Stomach (tissue), 9 donors: Measurements from ENCODE around the gene PRR15L. TPM values are rescaled to one million over a fixed set of nuclear protein-coding genes. Genes with fewer than 3 reads are reported as not detected.

Experiments used
- DNase-seq, 2 donors: peaks; one replicate each; pipeline versions ENCODE4 v3.0.0 to v3.0.0-alpha.2; 2013 to 2019
- H3K27ac ChIP-seq, 5 donors: fragments of 200-600 bp in 4 of 5; sonication (generic) in 4 of 5; one replicate each; pipeline ENCODE4 v1.5.1; 2013 to 2019; ENCODE audit warnings: mild to moderate bottlenecking in 1 of 5, moderate library complexity in 1 of 5
- H3K27me3 ChIP-seq, 3 donors: fragments of 200-600 bp; sonication (generic); one replicate each; pipeline ENCODE4 v1.5.1; 2017 to 2019; ENCODE audit warnings: mixed run types in 1 of 3
- H3K36me3 ChIP-seq, 4 donors: fragments of 200-600 bp; sonication (generic); 1 replicate in 3 of 4; 2 replicates in 1 of 4; pipeline ENCODE4 v1.5.1; 2016 to 2019
- H3K4me1 ChIP-seq, 4 donors: fragments of 200-600 bp; sonication (generic); one replicate each; pipeline ENCODE4 v1.5.1; 2016 to 2019
- H3K4me3 ChIP-seq, 4 donors: fragments of 200-600 bp; sonication (generic) in 3 of 4; one replicate each; pipeline ENCODE4 v1.5.1; 2016 to 2019; ENCODE audit warnings: mild to moderate bottlenecking in 1 of 4
- H3K9me3 ChIP-seq, 4 donors: fragments of 200-600 bp; sonication (generic); one replicate each; pipeline ENCODE4 v1.5.1; 2016 to 2019
- EP300 ChIP-seq: sonication (generic); formaldehyde crosslinking; IDR thresholded peaks from one replicate; pipeline ENCODE4 v1.6.1; 2017; ENCODE audit warnings: antibody characterized with exemption
- POLR2A ChIP-seq, 4 donors: fragments of 450-650 bp; IDR thresholded peaks; one replicate each; pipeline ENCODE4 v1.6.1; 2016; ENCODE audit warnings: antibody characterized with exemption in 4 of 4, control low read depth in 2 of 4, mild to moderate bottlenecking in 1 of 4, moderate library complexity in 1 of 4
- POLR2AphosphoS5 ChIP-seq, 3 donors: sonication (generic); formaldehyde crosslinking; IDR thresholded peaks; one replicate each; pipeline ENCODE4 v1.6.1; 2016; ENCODE audit warnings: antibody characterized with exemption in 3 of 3
- WGBS, 5 donors: extraction: QIAGEN DNeasy Blood & Tissue Kit in 3 of 5; methylation state at CpG; one replicate each; pipeline versions ENCODE4 v1.1.5 to v1.1.7; 2013 to 2018; 5-methylcytosine and 5-hydroxymethylcytosine counted together
- intact Hi-C: fragments of 100-400 bp; cut with DNase I; formaldehyde crosslinking; loops from one replicate; pipeline ENCODE4 v1.15.1; 2023; ENCODE audit warnings: low total_unique reads
- polyA plus RNA-seq, 3 donors: library from polyadenylated mRNA; stranded (reverse); fragments of 200-250 nt; gene quantifications; one replicate each; pipeline ENCODE4 v1.2.3, GENCODE V29; 2013
- total RNA-seq, 5 donors: library from RNA; depleted of rRNA; stranded (reverse); fragments of >200 nt; gene quantifications; one replicate each; pipeline versions ENCODE4 v1.1.0 to v1.2.3, GENCODE V29; 2014 to 2016
- TF ChIP-seq, protein P1 (sequence below), 7 experiments: fragments of 450-650 bp in 4 of 7; fragments of 200-600 bp in 3 of 7; sonication (generic) in 3 of 7; IDR thresholded peaks; one replicate each; pipeline ENCODE4 v1.5.1; 2016 to 2019; ENCODE audit warnings: antibody characterized with exemption in 7 of 7, control low read depth in 2 of 7, mild to moderate bottlenecking in 1 of 7
- donor health status: healthy with polysubstance abuse.
- donor health status: Bipolar disorder and iron deficiency.
- donor health status: healthy.

The PRR15L gene
- total and polyA plus RNA-seq, 8 donors = 23.9 to 102 (median 74.7) TPM

DNA sequence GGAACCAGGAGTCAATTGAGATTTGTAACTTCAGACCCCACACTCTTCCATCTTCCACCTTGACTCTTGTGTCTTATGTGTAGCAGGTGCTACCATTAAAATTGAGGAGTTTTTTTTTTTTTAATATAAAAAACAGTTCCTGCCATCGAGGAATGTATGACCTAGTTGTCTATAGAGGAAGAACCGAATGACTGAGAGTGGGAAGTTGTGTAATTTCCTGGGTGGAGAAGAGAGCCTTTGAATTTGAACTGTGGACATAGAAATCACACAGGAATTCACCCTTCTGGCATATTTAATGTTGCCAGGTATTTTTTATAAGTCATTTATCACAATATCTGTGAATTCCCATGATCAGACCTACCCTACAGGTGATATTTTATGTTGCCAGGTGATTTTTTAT lies 39.7 kb downstream of the PRR15L start:
- 51 to 82% (median 75%) methylated on average over 2 of the region's 2 CpGs for WGBS, 5 donors
- Histone ChIP-seq H3K27me3 (no peaks in the 10 kb centered on the region), H3K4me3 (no peak overlapping the region), H3K36me3 (peaks cover 10 to 52% (median 44%) of the 10 kb centered on the region in 4 donors), H3K4me1 (peaks cover 0 to 26% (median 0%) of the 10 kb centered on the region in 4 donors), H3K27ac (no peak overlapping the region), H3K9me3 (no peaks in the 10 kb centered on the region)
- no peak for DNase-seq
- TF ChIP-seq POLR2A (IDR thresholded peaks at IDR 0.05) (no peak), EP300 (no peak), POLR2AphosphoS5 (IDR thresholded peaks at IDR 0.05) (no peak)
- TF ChIP-seq, protein P1, sequence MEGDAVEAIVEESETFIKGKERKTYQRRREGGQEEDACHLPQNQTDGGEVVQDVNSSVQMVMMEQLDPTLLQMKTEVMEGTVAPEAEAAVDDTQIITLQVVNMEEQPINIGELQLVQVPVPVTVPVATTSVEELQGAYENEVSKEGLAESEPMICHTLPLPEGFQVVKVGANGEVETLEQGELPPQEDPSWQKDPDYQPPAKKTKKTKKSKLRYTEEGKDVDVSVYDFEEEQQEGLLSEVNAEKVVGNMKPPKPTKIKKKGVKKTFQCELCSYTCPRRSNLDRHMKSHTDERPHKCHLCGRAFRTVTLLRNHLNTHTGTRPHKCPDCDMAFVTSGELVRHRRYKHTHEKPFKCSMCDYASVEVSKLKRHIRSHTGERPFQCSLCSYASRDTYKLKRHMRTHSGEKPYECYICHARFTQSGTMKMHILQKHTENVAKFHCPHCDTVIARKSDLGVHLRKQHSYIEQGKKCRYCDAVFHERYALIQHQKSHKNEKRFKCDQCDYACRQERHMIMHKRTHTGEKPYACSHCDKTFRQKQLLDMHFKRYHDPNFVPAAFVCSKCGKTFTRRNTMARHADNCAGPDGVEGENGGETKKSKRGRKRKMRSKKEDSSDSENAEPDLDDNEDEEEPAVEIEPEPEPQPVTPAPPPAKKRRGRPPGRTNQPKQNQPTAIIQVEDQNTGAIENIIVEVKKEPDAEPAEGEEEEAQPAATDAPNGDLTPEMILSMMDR (IDR thresholded peaks at IDR 0.05) = no peak
- intact Hi-C loops = no loop called here

DNA sequence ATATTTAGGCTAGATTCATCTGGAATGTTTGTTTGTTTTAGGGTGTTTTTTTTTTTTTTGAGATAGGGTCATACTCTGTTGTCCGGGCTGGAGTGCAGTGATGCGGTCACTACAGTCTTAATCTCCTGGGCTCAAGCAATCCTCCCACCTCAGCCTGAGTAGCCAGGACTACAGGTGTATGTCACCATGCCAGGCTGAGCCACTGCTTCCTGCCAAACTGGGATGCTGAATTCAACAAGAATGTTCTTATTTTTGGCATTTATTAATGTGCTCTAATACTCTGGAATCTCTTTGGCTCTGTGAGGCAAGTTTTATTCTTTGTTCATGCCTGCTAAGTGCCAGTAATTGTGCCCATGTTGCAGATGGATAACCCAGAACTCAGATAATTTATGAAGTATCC lies 40.1 kb downstream of the PRR15L start:
- Histone ChIP-seq H3K4me3 (no peak overlapping the region), H3K27ac (no peak overlapping the region), H3K9me3 (no peaks in the 10 kb centered on the region), H3K4me1 (peaks cover 0 to 26% (median 0%) of the 10 kb centered on the region in 4 donors), H3K36me3 (peaks cover 8 to 48% (median 40%) of the 10 kb centered on the region in 4 donors), H3K27me3 (no peaks in the 10 kb centered on the region)
- intact Hi-C loops = no loop called here
- no peak for DNase-seq
- 65 to 75% (median 71%) methylated on average over 2 of the region's 2 CpGs for WGBS, 5 donors
- no peak for TF ChIP-seq POLR2A (IDR thresholded peaks at IDR 0.05)
- no peak for TF ChIP-seq EP300
- TF ChIP-seq POLR2AphosphoS5 (IDR thresholded peaks at IDR 0.05) = no peak
- TF ChIP-seq, protein P1 (IDR thresholded peaks at IDR 0.05) = no peak

DNA sequence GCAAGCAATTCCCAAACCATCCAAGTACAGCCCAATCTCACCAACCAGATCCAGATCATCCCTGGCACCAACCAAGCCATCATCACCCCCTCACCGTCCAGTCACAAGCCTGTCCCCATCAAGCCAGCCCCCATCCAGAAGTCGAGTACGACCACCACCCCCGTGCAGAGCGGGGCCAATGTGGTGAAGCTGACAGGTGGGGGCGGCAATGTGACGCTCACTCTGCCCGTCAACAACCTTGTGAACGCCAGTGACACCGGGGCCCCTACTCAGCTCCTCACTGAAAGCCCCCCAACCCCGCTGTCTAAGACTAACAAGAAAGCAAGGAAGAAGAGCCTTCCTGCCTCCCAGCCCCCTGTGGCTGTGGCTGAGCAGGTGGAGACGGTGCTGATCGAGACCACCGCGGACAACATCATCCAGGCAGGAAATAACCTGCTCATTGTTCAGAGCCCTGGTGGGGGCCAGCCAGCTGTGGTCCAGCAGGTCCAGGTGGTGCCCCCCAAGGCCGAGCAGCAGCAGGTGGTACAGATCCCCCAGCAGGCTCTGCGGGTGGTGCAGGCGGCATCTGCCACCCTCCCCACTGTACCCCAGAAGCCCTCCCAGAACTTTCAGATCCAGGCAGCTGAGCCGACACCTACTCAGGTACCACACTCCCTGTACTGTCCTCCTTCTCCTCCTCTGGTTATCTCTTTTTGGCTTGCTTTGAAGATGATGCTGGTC lies 41.0 kb downstream of the PRR15L start:
- no peak overlapping the region for H3K4me3 ChIP-seq
- intact Hi-C loops = no loop called here
- peaks cover 8 to 44% (median 33%) of the 10 kb centered on the region in 4 donors for H3K36me3 ChIP-seq
- H3K9me3 ChIP-seq = no peaks in the 10 kb centered on the region
- no peaks in the 10 kb centered on the region for H3K27me3 ChIP-seq
- no peak for DNase-seq
- H3K4me1 ChIP-seq = peaks cover 0 to 26% (median 0%) of the 10 kb centered on the region in 4 donors
- 89 to 97% (median 91%) methylated on average over 6 to 19 of the region's 19 CpGs for WGBS, 5 donors
- TF ChIP-seq, protein P1 (IDR thresholded peaks at IDR 0.05) = no peak
- no peak for TF ChIP-seq POLR2A (IDR thresholded peaks at IDR 0.05)
- H3K27ac ChIP-seq = peak overlapping the region in 1 of 5 donors; percentile 39

GRCh38 chr17:47915776-47916398 lies 41.8 kb downstream of the PRR15L start:
- Histone ChIP-seq H3K4me1 (peaks cover 0 to 26% (median 0%) of the 10 kb centered on the region in 4 donors), H3K9me3 (no peaks in the 10 kb centered on the region), H3K36me3 (peaks cover 8 to 38% (median 30%) of the 10 kb centered on the region in 4 donors), H3K4me3 (no peak overlapping the region), H3K27me3 (no peaks in the 10 kb centered on the region), H3K27ac (peak overlapping the region in 1 of 5 donors; percentile 39)
- 74 to 90% (median 87%) methylated on average over 11 to 12 of the region's 12 CpGs for WGBS, 5 donors
- intact Hi-C loops = no loop called here
- DNase-seq = peak in 1 of 2 donors; percentile 21
- TF ChIP-seq POLR2AphosphoS5 (IDR thresholded peaks at IDR 0.05) (no peak), POLR2A (IDR thresholded peaks at IDR 0.05) (no peak), EP300 (no peak)
- TF ChIP-seq, protein P1 (IDR thresholded peaks at IDR 0.05) = no peak
